UCSD-AML1 (cell line): ENCODE data around the gene SAMD13.

Experiments
- DNase-seq: peaks from one replicate; lab custom pipeline; 2025; ENCODE audit not compliant: unreplicated experiment; lab: John Stamatoyannopoulos, UW

SAMD13 gene

GRCh38 chr1:84339503-84339902, 38.0 kb downstream of the SAMD13 start:
- no peak for DNase-seq

- DNase-seq: no peak
These were observed 42.8 kb downstream of the SAMD13 start for GRCh38 chr1:84344286-84344685.

GRCh38 chr1:84345220-84345619, 43.7 kb downstream of the SAMD13 start:
- no peak for DNase-seq

- DNase-seq: no peak
These were observed 45.9 kb downstream of the SAMD13 start for GRCh38 chr1:84347271-84347931.

GRCh38 chr1:84347932-84348555, 46.5 kb downstream of the SAMD13 start:
- no peak for DNase-seq

GRCh38 chr1:84348759-84349158, 47.3 kb downstream of the SAMD13 start:
- DNase-seq: no peak

- DNase-seq: no peak
These were observed 48.6 kb downstream of the SAMD13 start for GRCh38 chr1:84350104-84350503.

- DNase-seq: no peak
These were observed 49.0 kb downstream of the SAMD13 start for GRCh38 chr1:84350550-84350949.

- no peak for DNase-seq
These were observed 51.0 kb downstream of the SAMD13 start for GRCh38 chr1:84352298-84353106.

- DNase-seq: no peak
These were observed 52.2 kb downstream of the SAMD13 start for GRCh38 chr1:84353695-84354094.

- no peak for DNase-seq
These were observed 54.0 kb downstream of the SAMD13 start for GRCh38 chr1:84355556-84355955.

GRCh38 chr1:84356881-84357280, 55.4 kb downstream of the SAMD13 start:
- no peak for DNase-seq

GRCh38 chr1:84358695-84359094, 57.2 kb downstream of the SAMD13 start:
- DNase-seq: no peak

GRCh38 chr1:84360316-84360715, 58.8 kb downstream of the SAMD13 start:
- DNase-seq: no peak

- no peak for DNase-seq
These were observed 60.3 kb downstream of the SAMD13 start for GRCh38 chr1:84361796-84362195.

GRCh38 chr1:84363019-84363418, 61.5 kb downstream of the SAMD13 start:
- no peak for DNase-seq

GRCh38 chr1:84363622-84364021, 62.1 kb downstream of the SAMD13 start:
- no peak for DNase-seq

- DNase-seq: peak; percentile 9
These were observed 64.0 kb downstream of the SAMD13 start for GRCh38 chr1:84365225-84366221.

- no peak for DNase-seq
These were observed 65.3 kb downstream of the SAMD13 start for GRCh38 chr1:84366786-84367185.

- no peak for DNase-seq
These were observed 65.7 kb downstream of the SAMD13 start for GRCh38 chr1:84367219-84367618.

- DNase-seq: no peak
These were observed 66.9 kb downstream of the SAMD13 start for GRCh38 chr1:84368441-84368840.
